HepG2 (cell line): ENCODE measurements around the gene KIAA0930. TPM values are rescaled to one million over a fixed set of nuclear protein-coding genes. Genes with fewer than 3 reads are reported as not detected.

Experiments used
- GATA4 ChIP-seq: sonication (generic); IDR thresholded peaks from 2 replicates; pipeline ENCODE4 v1.6.1; 2016; ENCODE audit warnings: antibody characterized with exemption, low read depth, borderline replicate concordance
- GPN1 ChIP-seq: sonication (generic); formaldehyde crosslinking; IDR thresholded peaks from 2 replicates; pipeline ENCODE4 v1.5.1; 2020; ENCODE audit warnings: missing genetic modification reagents, borderline replicate concordance
- HNRNPK ChIP-seq: fragments of 200-400 bp; formaldehyde crosslinking; IDR thresholded peaks from 2 replicates; pipeline ENCODE4 v1.6.1; 2018; ENCODE audit warnings: low read length, low read depth, moderate library complexity, mild to moderate bottlenecking; ENCODE audit not compliant: poor library complexity, severe bottlenecking
- KAT2B ChIP-seq: fragments of 150-350 bp; IDR thresholded peaks from 2 replicates; pipeline ENCODE4 v1.6.1; 2014; ENCODE audit warnings: low read depth, low read length, borderline replicate concordance
- MIER2 ChIP-seq: IDR thresholded peaks from 2 replicates; pipeline ENCODE4 v1.6.1; 2016; ENCODE audit warnings: missing biosample characterization, missing genetic modification reagents
- NFAT5 ChIP-seq: sonication (generic); formaldehyde crosslinking; IDR thresholded peaks from 2 replicates; pipeline ENCODE4 v1.4.0; 2020; ENCODE audit warnings: missing genetic modification reagents
- NFKBIZ ChIP-seq: IDR thresholded peaks from 2 replicates; pipeline ENCODE4 v1.6.1; 2018; ENCODE audit warnings: missing genetic modification reagents, missing compliant biosample characterization
- POLR2AphosphoS5 ChIP-seq: IDR thresholded peaks from 2 replicates; pipeline ENCODE4 v1.6.1; 2012; ENCODE audit warnings: low read depth, low read length
- PRMT3 ChIP-seq: sonication (generic); formaldehyde crosslinking; IDR thresholded peaks from 2 replicates; pipeline ENCODE4 v1.8.1; 2022; ENCODE audit warnings: low read depth, mild to moderate bottlenecking, moderate library complexity, missing genetic modification reagents, borderline replicate concordance
- RBM39 ChIP-seq: fragments of 200-400 bp; formaldehyde crosslinking; IDR thresholded peaks from one replicate; pipeline ENCODE4 v1.6.1; 2018; ENCODE audit warnings: antibody characterized with exemption, mild to moderate bottlenecking, low read depth, low read length; ENCODE audit not compliant: poor library complexity, severe bottlenecking
- SALL1 ChIP-seq: sonication (generic); formaldehyde crosslinking; IDR thresholded peaks from 2 replicates; pipeline ENCODE4 v1.8.0; 2022; ENCODE audit warnings: mild to moderate bottlenecking, missing genetic modification reagents
- SAP130 ChIP-seq: IDR thresholded peaks from 2 replicates; pipeline ENCODE4 v1.6.1; 2016; ENCODE audit warnings: low read depth
- SKI ChIP-seq: fragments of 450-650 bp; IDR thresholded peaks from one replicate; pipeline ENCODE4 v1.6.1; 2018; ENCODE audit warnings: mild to moderate bottlenecking; ENCODE audit not compliant: partially characterized antibody
- SMARCC2 ChIP-seq: fragments of 450-650 bp; IDR thresholded peaks from 2 replicates; pipeline ENCODE4 v1.6.1; 2017; ENCODE audit warnings: antibody characterized with exemption, mild to moderate bottlenecking
- STAG1 ChIP-seq: sonication (generic); formaldehyde crosslinking; IDR thresholded peaks from 2 replicates; pipeline ENCODE4 v1.4.0; 2020; ENCODE audit warnings: missing genetic modification reagents
- TCF7 ChIP-seq: sonication (generic); IDR thresholded peaks from 2 replicates; pipeline ENCODE4 v1.6.1; 2016; ENCODE audit warnings: antibody characterized with exemption, low read depth
- TOPORS ChIP-seq: sonication (generic); formaldehyde crosslinking; IDR thresholded peaks from 2 replicates; pipeline ENCODE4 v1.8.0; 2023; ENCODE audit warnings: mild to moderate bottlenecking, missing genetic modification reagents
- ZFAT ChIP-seq: sonication (generic); formaldehyde crosslinking; conservative IDR thresholded peaks from 2 replicates; pipeline ENCODE4 v1.8.1; 2023; ENCODE audit warnings: missing genetic modification reagents, inconsistent platforms
- ZNF441 ChIP-seq: sonication (generic); formaldehyde crosslinking; IDR thresholded peaks from 2 replicates; pipeline ENCODE4 v1.7.0; 2021; ENCODE audit warnings: missing genetic modification reagents, borderline replicate concordance
- ZNF7 ChIP-seq: IDR thresholded peaks from 2 replicates; pipeline ENCODE4 v1.6.1; 2016; ENCODE audit warnings: missing biosample characterization, missing genetic modification reagents
- polyA plus RNA-seq, 8 experiments: library from polyadenylated mRNA; depleted of rRNA in 3 of 8; stranded (reverse) in 7 of 8; unstranded in 1 of 8; fragments of >200 nt; fragmentation: Illumina TruSeq in 4 of 8; extraction: Trizol in 4 of 8; gene quantifications; 2 replicates each; pipeline versions ENCODE4 v1.2.1 to v1.2.3, GENCODE V29; 2011 to 2016; ENCODE audit warnings: low read depth in 4 of 8, missing spikeins in 1 of 8, mixed read lengths in 1 of 8; ENCODE audit not compliant: insufficient read depth in 1 of 8
- total RNA-seq, 5 experiments: library from RNA; depleted of rRNA; stranded (reverse); fragments of >200 nt; fragmentation: Illumina TruSeq; extraction: Trizol; gene quantifications; 2 replicates each; pipeline ENCODE4 v1.2.3, GENCODE V29; 2016; ENCODE audit warnings: low read depth in 1 of 5
- TF ChIP-seq, protein P1 (sequence below): sonication (generic); formaldehyde crosslinking; IDR thresholded peaks from 2 replicates; pipeline ENCODE4 v1.4.0; 2020; ENCODE audit warnings: low read depth, mild to moderate bottlenecking, missing genetic modification reagents
- TF ChIP-seq, protein P2 (sequence below): sonication (generic); formaldehyde crosslinking; IDR thresholded peaks from 2 replicates; pipeline ENCODE4 v1.5.0; 2020; ENCODE audit warnings: mild to moderate bottlenecking, low read depth, missing genetic modification reagents, borderline replicate concordance
- TF ChIP-seq, protein P3 (sequence below): sonication (generic); formaldehyde crosslinking; IDR thresholded peaks from 2 replicates; pipeline ENCODE4 v1.4.0; 2020; ENCODE audit warnings: missing genetic modification reagents

The KIAA0930 gene
- total and polyA plus RNA-seq, 2 of the 13 experiments (the other 11 are each of a cell fraction or from before 2014, with no cell fraction given), result 27.0 to 38.2 TPM

DNA sequence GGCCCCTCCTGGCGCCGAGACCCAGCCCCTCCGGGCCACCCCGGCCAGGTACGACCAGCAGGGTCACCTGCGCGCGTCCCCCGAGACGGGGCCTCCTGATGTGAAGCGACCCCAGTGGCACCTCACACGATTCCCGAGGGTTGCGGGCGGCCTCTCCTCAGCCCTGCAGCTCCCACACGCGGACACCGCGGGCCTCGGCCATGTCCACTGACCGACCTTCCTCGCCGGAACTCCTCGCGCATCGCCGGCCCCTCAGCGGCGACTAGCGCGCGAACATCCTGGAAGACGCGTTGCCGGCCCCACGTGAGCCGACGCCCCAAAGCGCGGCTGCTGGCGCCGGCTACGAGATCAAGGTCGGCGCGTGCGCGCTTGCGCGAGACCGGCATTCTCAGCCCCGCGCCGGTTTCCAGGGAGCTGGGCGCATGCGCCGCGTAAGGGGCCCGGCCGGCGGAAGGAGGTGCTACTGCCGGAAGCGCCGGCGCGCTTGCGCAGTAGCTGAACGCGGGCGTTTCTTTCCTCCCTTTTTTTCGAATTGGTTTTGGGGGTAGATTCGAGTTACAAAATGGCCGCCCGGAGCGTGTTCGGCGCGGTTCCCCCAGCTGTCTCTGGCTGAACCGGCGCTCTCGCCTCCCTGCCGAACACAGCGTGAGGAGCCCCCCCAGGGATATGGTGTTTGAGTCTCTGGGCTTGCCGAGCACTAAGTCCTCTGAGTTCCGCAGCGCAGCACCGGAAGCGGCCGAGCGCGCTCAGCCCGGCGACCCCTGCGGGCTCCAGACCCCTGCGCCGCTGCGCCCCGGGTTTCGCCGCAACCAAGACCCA is 77.0 kb downstream of the KIAA0930 start, which contains the start of gene NUP50 (continued):
- TF ChIP-seq, protein P1, sequence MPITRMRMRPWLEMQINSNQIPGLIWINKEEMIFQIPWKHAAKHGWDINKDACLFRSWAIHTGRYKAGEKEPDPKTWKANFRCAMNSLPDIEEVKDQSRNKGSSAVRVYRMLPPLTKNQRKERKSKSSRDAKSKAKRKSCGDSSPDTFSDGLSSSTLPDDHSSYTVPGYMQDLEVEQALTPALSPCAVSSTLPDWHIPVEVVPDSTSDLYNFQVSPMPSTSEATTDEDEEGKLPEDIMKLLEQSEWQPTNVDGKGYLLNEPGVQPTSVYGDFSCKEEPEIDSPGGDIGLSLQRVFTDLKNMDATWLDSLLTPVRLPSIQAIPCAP (CRISPR knock-in tag), result peak; percentile 84; the same call in 1 of the 2 replicates
- peak; percentile 63 for TF ChIP-seq POLR2AphosphoS5
- peak; percentile 68 for TF ChIP-seq RBM39
- peak; percentile 77; the same call in 1 of the 2 replicates for TF ChIP-seq ZNF441 (CRISPR knock-in tag)
- no peak; the same call in 1 of the 2 replicates for TF ChIP-seq GPN1 (CRISPR knock-in tag)
- no peak for TF ChIP-seq ZNF7 (CRISPR knock-in tag)
- TF ChIP-seq GATA4, result 0 out of 2 replicates have a peak, but pooled peaks have one; percentile 15
- peak; percentile 85 for TF ChIP-seq NFKBIZ (CRISPR knock-in tag)
- peak; percentile 91 for TF ChIP-seq SAP130 (CRISPR knock-in tag)
- TF ChIP-seq ZFAT, result no peak
- peak; percentile 92 for TF ChIP-seq SALL1 (CRISPR knock-in tag)
- TF ChIP-seq STAG1 (CRISPR knock-in tag), result 0 out of 2 replicates have a peak, but pooled peaks have one; percentile 18
- TF ChIP-seq TCF7, result peak; percentile 63; the same call in 1 of the 2 replicates
- TF ChIP-seq TOPORS, result peak; percentile 93
- TF ChIP-seq, protein P2, sequence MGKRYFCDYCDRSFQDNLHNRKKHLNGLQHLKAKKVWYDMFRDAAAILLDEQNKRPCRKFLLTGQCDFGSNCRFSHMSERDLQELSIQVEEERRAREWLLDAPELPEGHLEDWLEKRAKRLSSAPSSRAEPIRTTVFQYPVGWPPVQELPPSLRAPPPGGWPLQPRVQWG, result peak; percentile 84; the same call in 1 of the 2 replicates
- no peak for TF ChIP-seq HNRNPK
- peak; percentile 95 for TF ChIP-seq NFAT5
- TF ChIP-seq KAT2B, result no peak
- TF ChIP-seq SMARCC2, result no peak
- TF ChIP-seq PRMT3 (CRISPR knock-in tag), result peak; percentile 81; the same call in 1 of the 2 replicates
- no peak for TF ChIP-seq MIER2 (CRISPR knock-in tag)
- TF ChIP-seq, protein P3, sequence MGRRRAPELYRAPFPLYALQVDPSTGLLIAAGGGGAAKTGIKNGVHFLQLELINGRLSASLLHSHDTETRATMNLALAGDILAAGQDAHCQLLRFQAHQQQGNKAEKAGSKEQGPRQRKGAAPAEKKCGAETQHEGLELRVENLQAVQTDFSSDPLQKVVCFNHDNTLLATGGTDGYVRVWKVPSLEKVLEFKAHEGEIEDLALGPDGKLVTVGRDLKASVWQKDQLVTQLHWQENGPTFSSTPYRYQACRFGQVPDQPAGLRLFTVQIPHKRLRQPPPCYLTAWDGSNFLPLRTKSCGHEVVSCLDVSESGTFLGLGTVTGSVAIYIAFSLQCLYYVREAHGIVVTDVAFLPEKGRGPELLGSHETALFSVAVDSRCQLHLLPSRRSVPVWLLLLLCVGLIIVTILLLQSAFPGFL (CRISPR knock-in tag), result no peak
- TF ChIP-seq SKI, result peak; percentile 58
